IMR-90 (cell line): Measurements from ENCODE around the gene ZNF74. TPM values are rescaled to one million over a fixed set of nuclear protein-coding genes. Genes with fewer than 3 reads are reported as not detected.

Source experiments
- ATAC-seq: fragments of 200-7000 bp; cut with Tn5 transposase; 2 replicates; pipeline ENCODE4 v1.9.1; 2020; ENCODE audit warnings: low read depth, mild to moderate bottlenecking, moderate library complexity
- BruUV-seq: library from RNA; stranded (reverse); fragments of 400-500 nt; replicated peaks from 2 replicates; lab custom pipeline; 2021; lab: Mats Ljungman, UMichigan
- CTCF ChIA-PET: fragments of 300-600 bp; formaldehyde crosslinking; extraction: SDS; loops from one replicate; lab custom pipeline; 2021; ENCODE audit warnings: antibody characterized with exemption; lab: Yijun Ruan, JAX
- POLR2A ChIA-PET: fragments of 300-600 bp; sonication (Branson Sonifier 250); formaldehyde crosslinking; loops from one replicate; lab custom pipeline; 2022; ENCODE audit warnings: antibody characterized with exemption; ENCODE audit not compliant: unreplicated experiment; lab: Charles Lee
- DNase-seq: peaks from one replicate; pipeline ENCODE4 v3.0.0; 2013
- H2AFZ ChIP-seq: replicated peaks from 2 replicates; pipeline ENCODE3; 2013; ENCODE audit warnings: low read length, mild to moderate bottlenecking; ENCODE audit not compliant: poor library complexity
- H2AK5ac ChIP-seq: 2 replicates; pipeline ENCODE4 v1.6.1; 2013; ENCODE audit warnings: low read depth, low read length, inconsistent platforms
- H2AK9ac ChIP-seq: replicated peaks from 2 replicates; pipeline ENCODE3; 2013; ENCODE audit warnings: mild to moderate bottlenecking, low read depth, low read length, moderate library complexity; ENCODE audit not compliant: poor library complexity
- H2BK120ac ChIP-seq: 2 replicates; pipeline ENCODE4 v1.6.1; 2013; ENCODE audit warnings: low read depth, low read length, inconsistent platforms
- H2BK15ac ChIP-seq: 3 replicates; pipeline ENCODE4 v1.6.1; 2013; ENCODE audit warnings: low read depth, low read length, inconsistent platforms
- H2BK20ac ChIP-seq: 2 replicates; pipeline ENCODE4 v1.6.1; 2013; ENCODE audit warnings: low read depth, mild to moderate bottlenecking, inconsistent platforms, low read length, moderate library complexity
- H2BK5ac ChIP-seq: 2 replicates; pipeline ENCODE4 v1.6.1; 2013; ENCODE audit warnings: mild to moderate bottlenecking, low read depth, low read length, inconsistent platforms; ENCODE audit not compliant: poor library complexity, severe bottlenecking
- H3K14ac ChIP-seq: replicated peaks from 2 replicates; pipeline ENCODE4 v1.6.1; 2013; ENCODE audit warnings: low read depth, low read length, inconsistent platforms
- H3K18ac ChIP-seq: 2 replicates; pipeline ENCODE4 v1.6.1; 2013; ENCODE audit warnings: low read depth, low read length, control low read depth
- H3K23ac ChIP-seq: 2 replicates; pipeline ENCODE4 v1.6.1; 2013; ENCODE audit warnings: low read depth, low read length, inconsistent platforms
- H3K27ac ChIP-seq: 2 replicates; pipeline ENCODE4 v1.5.1; 2013; ENCODE audit warnings: mild to moderate bottlenecking, control low read depth, low read length; ENCODE audit not compliant: insufficient read depth
- H3K27me3 ChIP-seq: 2 replicates; pipeline ENCODE4 v1.6.1; 2013; ENCODE audit warnings: low read length; ENCODE audit not compliant: control insufficient read depth, insufficient read depth
- H3K36me3 ChIP-seq: 2 replicates; pipeline ENCODE4 v1.6.1; 2013; ENCODE audit warnings: low read length, mixed read lengths; ENCODE audit not compliant: control insufficient read depth, insufficient read depth
- H3K4ac ChIP-seq: 2 replicates; pipeline ENCODE4 v1.6.1; 2013; ENCODE audit warnings: low read depth, low read length, inconsistent platforms
- H3K4me1 ChIP-seq: 2 replicates; pipeline ENCODE4 v1.6.1; 2013; ENCODE audit warnings: low read length, mixed read lengths; ENCODE audit not compliant: control insufficient read depth, insufficient read depth
- H3K4me2 ChIP-seq: 2 replicates; pipeline ENCODE4 v1.6.1; 2013; ENCODE audit warnings: low read depth, mild to moderate bottlenecking, control low read depth, low read length, moderate library complexity
- H3K4me3 ChIP-seq: 2 replicates; pipeline ENCODE4 v1.5.1; 2013; ENCODE audit warnings: low read depth, mild to moderate bottlenecking, control low read depth, low read length, moderate library complexity; ENCODE audit not compliant: insufficient read depth
- H3K56ac ChIP-seq: 2 replicates; pipeline ENCODE4 v1.6.1; 2013; ENCODE audit warnings: low read length, inconsistent platforms; ENCODE audit not compliant: insufficient read depth; ENCODE audit errors: extremely low read depth
- H3K79me1 ChIP-seq, 2 experiments: 2 replicates each; pipeline ENCODE4 v1.6.1; 2013; ENCODE audit warnings: low read length in 2 of 2, inconsistent platforms in 1 of 2, low read depth in 1 of 2
- H3K9ac ChIP-seq: 2 replicates; pipeline ENCODE4 v1.6.1; 2013; ENCODE audit warnings: low read depth, low read length, control low read depth
- H3K9me1 ChIP-seq: 2 replicates; pipeline ENCODE4 v1.6.1; 2013; ENCODE audit warnings: low read length, inconsistent platforms; ENCODE audit not compliant: insufficient read depth
- H3K9me3 ChIP-seq: 2 replicates; pipeline ENCODE4 v1.6.1; 2013; ENCODE audit warnings: low read length; ENCODE audit not compliant: control insufficient read depth, insufficient read depth
- H4K20me1 ChIP-seq: 2 replicates; pipeline ENCODE4 v1.6.1; 2013; ENCODE audit warnings: low read length, inconsistent platforms; ENCODE audit not compliant: insufficient read depth
- H4K5ac ChIP-seq: 2 replicates; pipeline ENCODE4 v1.6.1; 2013; ENCODE audit warnings: mild to moderate bottlenecking, low read depth, low read length, control low read depth
- H4K8ac ChIP-seq, 2 experiments: 2 replicates each; pipeline ENCODE4 v1.6.1; 2013; ENCODE audit warnings: low read depth in 2 of 2, low read length in 2 of 2, control low read depth in 1 of 2, inconsistent platforms in 1 of 2
- H4K91ac ChIP-seq: 2 replicates; pipeline ENCODE4 v1.6.1; 2013; ENCODE audit warnings: low read depth, low read length, inconsistent platforms; ENCODE audit not compliant: insufficient read depth
- BHLHE40 ChIP-seq: fragments of 150-350 bp; IDR thresholded peaks from 2 replicates; pipeline ENCODE4 v1.6.1; 2016; ENCODE audit warnings: mild to moderate bottlenecking, low read depth, low read length
- CEBPB ChIP-seq: IDR thresholded peaks from 2 replicates; pipeline ENCODE4 v1.6.1; 2012; ENCODE audit warnings: low read depth, low read length, improper control_type of control experiment
- CHD1 ChIP-seq: IDR thresholded peaks from 2 replicates; pipeline ENCODE4 v1.6.1; 2012; ENCODE audit warnings: low read depth, low read length, improper control_type of control experiment
- CTCF ChIP-seq: conservative IDR thresholded peaks from 2 replicates; pipeline ENCODE4 v1.5.1; 2012; ENCODE audit warnings: mild to moderate bottlenecking, low read depth, low read length, improper control_type of control experiment
- ELK1 ChIP-seq: fragments of 150-350 bp; IDR thresholded peaks from 2 replicates; pipeline ENCODE4 v1.6.1; 2016; ENCODE audit warnings: low read depth, mild to moderate bottlenecking, low read length, moderate library complexity, borderline replicate concordance
- FOS ChIP-seq: fragments of 150-350 bp; IDR thresholded peaks from 2 replicates; pipeline ENCODE4 v1.6.1; 2016; ENCODE audit warnings: low read depth, low read length
- MAFK ChIP-seq: IDR thresholded peaks from 2 replicates; pipeline ENCODE4 v1.6.1; 2012; ENCODE audit warnings: low read depth, low read length, improper control_type of control experiment
- MAZ ChIP-seq: IDR thresholded peaks from 2 replicates; pipeline ENCODE4 v1.6.1; 2012; ENCODE audit warnings: low read depth, mild to moderate bottlenecking, low read length, improper control_type of control experiment, moderate library complexity, borderline replicate concordance
- MXI1 ChIP-seq: IDR thresholded peaks from 2 replicates; pipeline ENCODE4 v1.6.1; 2012; ENCODE audit warnings: low read depth, mild to moderate bottlenecking, low read length, moderate library complexity, borderline replicate concordance
- NFE2L2 ChIP-seq: fragments of 150-350 bp; IDR thresholded peaks from 2 replicates; pipeline ENCODE4 v1.6.1; 2016; ENCODE audit warnings: low read depth, mild to moderate bottlenecking, low read length
- POLR2A ChIP-seq: IDR thresholded peaks from 2 replicates; pipeline ENCODE4 v1.6.1; 2012; ENCODE audit warnings: mild to moderate bottlenecking, low read depth, low read length
- RAD21 ChIP-seq: IDR thresholded peaks from 2 replicates; pipeline ENCODE4 v1.6.1; 2012; ENCODE audit warnings: low read length, improper control_type of control experiment
- RCOR1 ChIP-seq: IDR thresholded peaks from 2 replicates; pipeline ENCODE4 v1.6.1; 2012; ENCODE audit warnings: mild to moderate bottlenecking, low read length, improper control_type of control experiment; ENCODE audit not compliant: insufficient replicate concordance
- RFX5 ChIP-seq: IDR thresholded peaks from 2 replicates; pipeline ENCODE4 v1.8.0; 2012; ENCODE audit warnings: low read depth, mild to moderate bottlenecking, low read length, moderate library complexity
- SMC3 ChIP-seq: fragments of 150-350 bp; IDR thresholded peaks from 2 replicates; pipeline ENCODE4 v1.6.1; 2016; ENCODE audit warnings: low read depth, mild to moderate bottlenecking, antibody characterized with exemption, low read length, moderate library complexity
- WGBS, 2 experiments: methylation state at CpG; one replicate each; pipeline versions ENCODE4 v1.1.5 to v1.1.7; 2013; ENCODE audit warnings: missing lambda C conversion rate in 2 of 2; ENCODE audit not compliant: insufficient read length in 1 of 2; ENCODE audit errors: extremely low coverage in 2 of 2; 5-methylcytosine and 5-hydroxymethylcytosine counted together
- dilution Hi-C: fragments of 300-500 bp; cut with HindIII; formaldehyde crosslinking; loops from one replicate; pipeline ENCODE4 v1.14.3; 2018; ENCODE audit warnings: low sequenced_read_pairs; ENCODE audit not compliant: unreplicated experiment
- in situ Hi-C: fragments of 300-500 bp; cut with MboI; formaldehyde crosslinking; loops from 3 replicates; pipeline ENCODE4 v1.14.3; 2019; ENCODE audit warnings: low sequenced_read_pairs, inconsistent platforms, mixed read lengths
- intact Hi-C: fragments of 100-400 bp; cut with micrococcal nuclease; formaldehyde crosslinking; loops from 2 replicates; pipeline ENCODE4 v1.10.0; 2022
- polyA plus RNA-seq, 3 experiments: library from polyadenylated mRNA; depleted of rRNA; stranded (reverse); fragments of >200 nt; gene quantifications; 2 replicates each; pipeline ENCODE4 v1.2.3, GENCODE V29; 2012; ENCODE audit warnings: low replicate concordance in 1 of 3
- total RNA-seq: library from RNA; depleted of rRNA; stranded (reverse); fragments of >200 nt; gene quantifications from 2 replicates; pipeline ENCODE4 v1.2.3, GENCODE V29; 2012

Gene ZNF74
- total and polyA plus RNA-seq, 2 of the 4 experiments (the other 2 are of a cell fraction): 7.5 to 8.4 TPM

DNA sequence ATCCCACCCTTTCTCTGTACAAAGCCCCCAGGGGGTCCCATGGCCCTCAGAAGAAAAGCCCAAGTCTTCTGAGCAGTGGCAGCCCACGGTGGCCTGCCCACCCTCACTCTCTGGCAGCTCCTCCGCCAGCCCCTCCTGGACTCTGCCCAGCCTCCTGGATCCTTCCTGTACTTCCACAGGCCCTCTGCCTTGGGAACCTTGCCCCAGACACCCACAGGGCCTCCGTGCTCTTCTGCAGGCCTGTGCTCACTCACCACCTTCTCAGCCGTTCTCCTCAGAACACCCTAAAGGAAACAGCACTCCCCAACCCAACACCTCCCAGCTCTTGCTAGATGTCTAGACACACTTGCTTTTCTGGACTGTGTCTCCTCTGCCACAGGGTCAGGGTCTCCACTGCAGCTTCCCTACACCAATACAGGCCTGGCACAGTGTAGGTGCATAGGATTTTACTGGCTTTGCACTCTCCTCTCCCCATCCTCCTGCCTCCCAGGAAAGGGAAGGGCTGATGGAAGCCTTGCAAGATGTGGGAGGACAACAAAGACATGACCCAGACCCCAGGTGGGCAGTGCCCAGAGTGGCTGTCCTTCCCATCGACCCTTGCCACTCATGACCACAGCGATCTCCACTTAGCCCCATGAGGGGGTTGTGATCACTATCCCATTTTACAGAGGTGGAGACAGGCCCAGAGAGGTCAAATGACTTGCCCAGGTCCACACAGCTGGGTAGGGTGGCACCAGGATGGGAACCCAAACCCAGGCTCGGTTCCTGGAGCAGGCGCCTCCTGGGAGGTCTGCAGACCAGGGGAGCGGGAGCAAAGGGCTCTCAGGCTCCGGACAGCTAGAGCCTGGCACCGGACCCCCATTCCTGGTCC, 41.7 kb downstream of the ZNF74 start:
- peak overlapping the region; percentile 69 for H3K27ac ChIP-seq
- H4K8ac ChIP-seq: peak overlapping the region in 1 of 2 experiments; percentile 78; a peak in 1 of 4 replicates
- intact Hi-C loops: no loop called here
- in situ Hi-C loops: no loop called here
- no TSS peak for BruUV-seq
- peaks cover 7% of the 10 kb centered on the region; the same call in 1 of the 2 replicates for H3K36me3 ChIP-seq
- 25% methylated on average over 2 of the region's 11 CpGs; no CpG with 5 or more reads in 1 of the 2 experiments for WGBS, 2 experiments
- peaks cover 24% of the 10 kb centered on the region for H3K4me1 ChIP-seq
- peak overlapping the region; percentile 66 for H4K5ac ChIP-seq
- peak overlapping the region; percentile 48 for H3K23ac ChIP-seq
- no peaks in the 10 kb centered on the region for H3K9me3 ChIP-seq
- H3K56ac ChIP-seq: peak overlapping the region; percentile 16; the same call in 1 of the 2 replicates
- H3K9ac ChIP-seq: peak overlapping the region; percentile 72
- H3K4me3 ChIP-seq: peak overlapping the region; percentile 90
- peak overlapping the region; percentile 63 for H3K18ac ChIP-seq
- peaks cover 16 to 79% of the 10 kb centered on the region in 2 experiments; a peak in 3 of 4 replicates for H3K79me1 ChIP-seq
- H3K14ac ChIP-seq: peak overlapping the region; percentile 72
- H3K27me3 ChIP-seq: no peaks in the 10 kb centered on the region
- peak overlapping the region; percentile 93 for H3K4me2 ChIP-seq
- H4K20me1 ChIP-seq: peaks cover 61% of the 10 kb centered on the region
- H3K9me1 ChIP-seq: peaks cover 29% of the 10 kb centered on the region
- H2AK5ac ChIP-seq: peak overlapping the region; percentile 91
- H2BK5ac ChIP-seq: peak overlapping the region; percentile 66
- H2AK9ac ChIP-seq: peak overlapping the region; percentile 99
- 0 out of 3 replicates have a peak overlapping the region, but pooled peaks have one; percentile 1 for H2BK15ac ChIP-seq
- ChIA-PET CTCF (no interaction called here), POLR2A (no interaction called here)
- peak overlapping the region; percentile 93 for H3K4ac ChIP-seq
- H2AFZ ChIP-seq: peak overlapping the region; percentile 60
- H2BK20ac ChIP-seq: peak overlapping the region; percentile 6
- DNase-seq (no peak), ATAC-seq (no peak)
- H2BK120ac ChIP-seq: peak overlapping the region; percentile 61
- H4K91ac ChIP-seq: peak overlapping the region; percentile 79
- dilution Hi-C loops: no loop called here
- no peak for TF ChIP-seq MXI1
- no peak for TF ChIP-seq POLR2A
- no peak for TF ChIP-seq RCOR1
- no peak for TF ChIP-seq BHLHE40
- no peak for TF ChIP-seq SMC3
- no peak for TF ChIP-seq CHD1
- no peak for TF ChIP-seq NFE2L2
- no peak for TF ChIP-seq RAD21
- no peak for TF ChIP-seq ELK1
- no peak for TF ChIP-seq MAFK
- no peak for TF ChIP-seq RFX5
- no peak for TF ChIP-seq CTCF
- no peak for TF ChIP-seq CEBPB
- no peak for TF ChIP-seq MAZ
- no peak for TF ChIP-seq FOS
